AG04449 (cell line): Measurements from ENCODE around the gene TCP1.
"Not testable (repeated sequence)": the region's sequence is repeated elsewhere in the genome, so short reads cannot be mapped to it uniquely, and the experiment has no call there.

Experiments
- CTCF ChIA-PET: fragments of 350-600 bp; formaldehyde crosslinking; extraction: SDS; loops from one replicate; lab custom pipeline; 2021; ENCODE audit warnings: antibody characterized with exemption; lab: Yijun Ruan, JAX
- POLR2A ChIA-PET: fragments of 400-600, 350-600 bp; formaldehyde crosslinking; extraction: SDS; loops from one replicate; lab custom pipeline; 2020; ENCODE audit warnings: antibody characterized with exemption, inconsistent platforms; lab: Yijun Ruan, JAX
- DNase-seq: peaks from one replicate; pipeline ENCODE4 v3.0.0-alpha.2; 2010; ENCODE audit warnings: low read depth, low spot score
- H3K4me3 ChIP-seq: 2 replicates; pipeline ENCODE4 v1.5.1; 2011; ENCODE audit warnings: low read depth, mild to moderate bottlenecking, control low read depth, low read length
- TF ChIP-seq, protein P1 (sequence below): IDR thresholded peaks from one replicate; pipeline ENCODE4 v1.5.1; 2011; ENCODE audit warnings: mild to moderate bottlenecking, moderate library complexity, low read length, control low read depth, inconsistent platforms; ENCODE audit not compliant: insufficient read depth; ENCODE audit errors: missing control alignments

Gene TCP1

DNA sequence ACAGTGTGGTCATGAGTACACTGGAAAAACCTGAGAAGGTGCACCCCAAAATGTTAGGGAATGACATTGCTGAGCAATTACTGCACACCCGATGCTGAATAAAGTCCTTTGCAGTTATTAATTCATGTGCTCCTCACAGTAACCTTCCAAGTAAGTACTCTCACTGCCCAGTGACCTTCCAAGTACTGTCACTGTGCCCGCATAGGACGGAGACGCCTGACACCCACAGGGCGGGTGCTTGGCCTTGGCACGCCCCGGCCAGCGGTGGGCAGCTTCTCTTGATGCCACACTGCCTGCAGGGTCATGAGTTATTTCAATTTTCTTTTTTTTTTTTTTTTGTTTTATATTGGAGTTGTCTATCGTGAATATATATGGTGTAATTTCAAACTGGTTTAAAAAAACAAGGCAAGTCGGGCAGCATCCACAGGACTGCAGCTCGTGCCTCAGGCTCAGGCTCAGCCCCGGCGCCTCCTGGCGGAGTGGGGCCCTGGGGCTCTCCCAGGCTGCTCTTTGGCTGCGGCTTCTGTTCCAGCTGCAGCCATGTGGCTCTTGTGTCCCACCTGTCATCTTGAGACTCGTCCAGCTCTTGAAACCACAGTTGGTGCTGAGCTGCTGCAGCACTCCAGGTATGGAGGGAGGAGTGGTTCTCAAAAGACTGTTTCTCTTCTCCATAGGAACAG is 37.7 kb upstream of the TCP1 start:
- ChIA-PET CTCF (no interaction called here), POLR2A (no interaction called here)
- H3K4me3 ChIP-seq, result no peak overlapping the region
- TF ChIP-seq, protein P1, sequence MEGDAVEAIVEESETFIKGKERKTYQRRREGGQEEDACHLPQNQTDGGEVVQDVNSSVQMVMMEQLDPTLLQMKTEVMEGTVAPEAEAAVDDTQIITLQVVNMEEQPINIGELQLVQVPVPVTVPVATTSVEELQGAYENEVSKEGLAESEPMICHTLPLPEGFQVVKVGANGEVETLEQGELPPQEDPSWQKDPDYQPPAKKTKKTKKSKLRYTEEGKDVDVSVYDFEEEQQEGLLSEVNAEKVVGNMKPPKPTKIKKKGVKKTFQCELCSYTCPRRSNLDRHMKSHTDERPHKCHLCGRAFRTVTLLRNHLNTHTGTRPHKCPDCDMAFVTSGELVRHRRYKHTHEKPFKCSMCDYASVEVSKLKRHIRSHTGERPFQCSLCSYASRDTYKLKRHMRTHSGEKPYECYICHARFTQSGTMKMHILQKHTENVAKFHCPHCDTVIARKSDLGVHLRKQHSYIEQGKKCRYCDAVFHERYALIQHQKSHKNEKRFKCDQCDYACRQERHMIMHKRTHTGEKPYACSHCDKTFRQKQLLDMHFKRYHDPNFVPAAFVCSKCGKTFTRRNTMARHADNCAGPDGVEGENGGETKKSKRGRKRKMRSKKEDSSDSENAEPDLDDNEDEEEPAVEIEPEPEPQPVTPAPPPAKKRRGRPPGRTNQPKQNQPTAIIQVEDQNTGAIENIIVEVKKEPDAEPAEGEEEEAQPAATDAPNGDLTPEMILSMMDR, result no peak
- no peak for DNase-seq

DNA sequence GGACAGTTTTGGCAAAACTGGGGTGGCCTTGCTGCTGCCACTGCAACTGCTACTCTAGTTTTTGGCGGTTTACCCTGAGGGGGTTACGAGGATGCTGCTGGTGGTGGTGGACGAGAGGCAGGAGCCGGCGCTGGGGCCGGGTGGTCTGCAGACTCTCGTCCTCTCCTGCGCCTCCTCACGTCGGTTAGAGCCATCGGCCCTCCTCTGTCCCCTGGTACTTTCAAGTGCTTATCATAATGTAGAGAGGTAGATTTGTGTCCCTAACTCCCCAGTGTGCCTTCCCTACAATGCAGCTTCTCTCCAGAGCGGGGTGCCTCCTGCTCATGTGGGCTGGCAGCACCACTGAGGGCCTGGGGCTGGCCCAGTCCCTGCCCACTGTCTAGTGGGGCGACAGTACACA is 36.6 kb upstream of the TCP1 start:
- DNase-seq, result no peak
- TF ChIP-seq, protein P1, result no peak
- ChIA-PET CTCF (no interaction called here), POLR2A (no interaction called here)
- no peak overlapping the region for H3K4me3 ChIP-seq

DNA sequence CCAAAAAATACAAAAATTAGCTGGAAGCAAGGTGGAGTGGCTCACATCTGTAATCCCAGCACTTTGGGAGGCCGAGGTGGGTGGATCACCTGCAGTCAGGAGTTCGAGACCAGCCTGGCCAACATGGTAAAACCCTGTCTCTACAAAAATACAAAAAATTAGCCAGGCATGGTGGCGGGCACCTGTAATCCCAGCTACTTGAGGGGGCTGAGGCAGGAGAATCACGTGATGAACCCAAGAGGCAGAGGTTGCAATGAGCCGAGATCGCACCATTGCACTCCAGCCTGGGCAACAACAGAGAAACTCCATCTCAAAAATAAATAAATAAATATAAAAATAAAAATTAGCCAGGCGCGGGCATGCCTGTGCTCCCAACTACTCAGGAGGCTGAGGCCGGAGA is 35.3 kb upstream of the TCP1 start:
- POLR2A ChIA-PET, H3K4me3 ChIP-seq, DNase-seq, CTCF ChIA-PET: not testable (repeated sequence)

DNA sequence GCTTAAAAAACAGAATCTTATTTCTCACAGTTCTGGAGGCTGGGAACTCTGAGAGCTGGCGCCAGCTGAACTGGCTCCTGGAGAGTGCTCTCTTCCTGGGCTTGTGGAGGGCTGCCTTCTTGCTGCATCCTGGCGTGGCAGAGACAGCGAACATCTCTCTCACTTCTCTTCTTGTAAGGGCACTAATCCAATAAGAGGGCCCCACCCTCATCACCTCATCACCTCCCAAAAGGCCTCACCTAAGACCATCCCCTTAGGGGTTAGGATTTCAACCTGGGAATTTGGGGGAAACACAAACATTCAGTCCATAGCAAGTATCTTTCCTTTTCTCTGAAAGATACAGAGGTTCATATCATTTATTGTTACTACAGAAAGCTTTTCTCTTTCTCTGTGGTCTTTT is 34.6 kb upstream of the TCP1 start:
- no peak for DNase-seq
- no peak overlapping the region for H3K4me3 ChIP-seq
- POLR2A ChIA-PET, result no interaction called here
- TF ChIP-seq, protein P1, result no peak
- CTCF ChIA-PET, result interaction anchor here (0.5 kb wide), 1 partner anchor 15 kb away, joined by 4 read pairs; no protein-coding TSS in a partner anchor

DNA sequence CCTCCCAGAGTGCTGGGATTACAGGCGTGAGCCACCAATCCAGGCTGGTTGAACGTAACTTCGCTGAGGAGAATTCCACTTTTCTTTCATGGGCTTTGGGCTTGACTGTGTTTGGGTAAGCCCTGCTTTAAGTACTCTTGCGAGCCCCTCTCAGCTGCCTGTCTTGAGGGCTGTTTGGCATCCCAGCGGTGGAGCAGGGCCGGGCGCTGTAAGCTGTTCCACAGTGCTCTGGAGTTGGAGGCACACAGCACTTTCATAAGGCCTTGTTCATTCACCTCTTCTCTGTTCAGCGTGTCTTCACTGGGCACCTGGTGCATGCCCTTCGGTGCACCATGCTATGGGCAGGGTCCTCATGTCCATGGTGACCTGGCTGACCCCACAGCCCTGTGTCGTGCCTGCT is 32.3 kb upstream of the TCP1 start:
- DNase-seq, result no peak
- no peak overlapping the region for H3K4me3 ChIP-seq
- POLR2A ChIA-PET, result no interaction called here
- TF ChIP-seq, protein P1, result no peak
- CTCF ChIA-PET, result interaction anchor here (1.0 kb wide), 1 partner anchor 16 kb away, joined by 3 read pairs; no protein-coding TSS in a partner anchor

DNA sequence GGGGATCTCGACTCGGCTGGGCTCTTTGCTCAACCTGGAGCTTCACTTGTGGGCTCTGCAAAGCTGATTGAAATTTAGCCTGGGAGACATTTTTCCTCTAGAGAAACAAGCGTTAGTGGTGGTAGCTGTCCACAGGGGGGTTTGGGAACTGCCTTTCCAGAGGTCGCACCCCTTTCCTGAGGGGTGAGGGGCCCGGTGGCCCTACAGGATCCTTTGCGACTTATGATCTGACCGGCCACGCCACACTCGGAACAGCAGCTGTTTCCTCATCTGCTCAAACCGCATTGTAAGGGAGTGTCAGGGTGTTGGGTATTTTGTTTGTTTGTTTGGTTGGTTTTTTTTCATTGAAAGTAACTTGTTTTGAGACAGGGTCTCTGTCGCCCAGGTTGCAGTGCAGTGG is 31.7 kb upstream of the TCP1 start:
- H3K4me3 ChIP-seq, result no peak overlapping the region
- TF ChIP-seq, protein P1, result no peak
- ChIA-PET CTCF (interaction anchor here (1.0 kb wide), 1 partner anchor 16 kb away, joined by 3 read pairs; no protein-coding TSS in a partner anchor), POLR2A (no interaction called here)
- DNase-seq, result no peak
